ENCODE measurements around the gene ACSBG1. TPM values are rescaled to one million over a fixed set of nuclear protein-coding genes. Genes with fewer than 3 reads are reported as not detected.

ACSBG1 gene
- total RNA-seq, 1 donor from 2014 or later = not detected

- H3K27me3 ChIP-seq (ENCODE audit: control insufficient read depth, insufficient read depth, low read length) = no peaks in the 10 kb centered on the region
- peak overlapping the region; percentile 67 for H3K4me3 ChIP-seq (ENCODE audit: low read depth, low read length)
- DNase-seq (ENCODE audit: low read depth) = no peak
- no peaks in the 10 kb centered on the region for H3K36me3 ChIP-seq (ENCODE audit: control insufficient read depth, insufficient read depth, low read length)
- no peak for TF ChIP-seq CTCF (IDR thresholded peaks at IDR 0.05; ENCODE audit: insufficient read depth, low read length, poor library complexity, severe bottlenecking)
Observed at GRCh38 chr15:78130466-78131294, 103.7 kb downstream of the ACSBG1 start.

GRCh38 chr15:78129751-78130287 lies 104.5 kb downstream of the ACSBG1 start:
- DNase-seq (ENCODE audit: low read depth) = no peak
- no peak for TF ChIP-seq CTCF (IDR thresholded peaks at IDR 0.05; ENCODE audit: insufficient read depth, low read length, poor library complexity, severe bottlenecking)
- H3K27me3 ChIP-seq (ENCODE audit: control insufficient read depth, insufficient read depth, low read length) = no peaks in the 10 kb centered on the region
- H3K4me3 ChIP-seq (ENCODE audit: low read depth, low read length) = no peak overlapping the region
- H3K36me3 ChIP-seq (ENCODE audit: control insufficient read depth, insufficient read depth, low read length) = no peaks in the 10 kb centered on the region

- TF ChIP-seq CTCF (IDR thresholded peaks at IDR 0.05; ENCODE audit: insufficient read depth, low read length, poor library complexity, severe bottlenecking) = no peak
- Histone ChIP-seq H3K36me3 (ENCODE audit: control insufficient read depth, insufficient read depth, low read length) (no peaks in the 10 kb centered on the region), H3K27me3 (ENCODE audit: control insufficient read depth, insufficient read depth, low read length) (no peaks in the 10 kb centered on the region), H3K4me3 (ENCODE audit: low read depth, low read length) (no peak overlapping the region)
- no peak for DNase-seq (ENCODE audit: low read depth)
Observed at GRCh38 chr15:78129077-78129750, 105.2 kb downstream of the ACSBG1 start.

- DNase-seq (ENCODE audit: low read depth) = no peak
- no peaks in the 10 kb centered on the region for H3K27me3 ChIP-seq (ENCODE audit: control insufficient read depth, insufficient read depth, low read length)
- TF ChIP-seq CTCF (IDR thresholded peaks at IDR 0.05; ENCODE audit: insufficient read depth, low read length, poor library complexity, severe bottlenecking) = no peak
- no peak overlapping the region for H3K4me3 ChIP-seq (ENCODE audit: low read depth, low read length)
- H3K36me3 ChIP-seq (ENCODE audit: control insufficient read depth, insufficient read depth, low read length) = no peaks in the 10 kb centered on the region
Observed at GRCh38 chr15:78127882-78128281, 106.5 kb downstream of the ACSBG1 start.

GRCh38 chr15:78125267-78125666 lies 109.1 kb downstream of the ACSBG1 start:
- H3K36me3 ChIP-seq (ENCODE audit: control insufficient read depth, insufficient read depth, low read length) = no peaks in the 10 kb centered on the region
- DNase-seq (ENCODE audit: low read depth) = no peak
- no peaks in the 10 kb centered on the region for H3K27me3 ChIP-seq (ENCODE audit: control insufficient read depth, insufficient read depth, low read length)
- H3K4me3 ChIP-seq (ENCODE audit: low read depth, low read length) = no peak overlapping the region
- no peak for TF ChIP-seq CTCF (IDR thresholded peaks at IDR 0.05; ENCODE audit: insufficient read depth, low read length, poor library complexity, severe bottlenecking)

All from kidney epithelial cell (primary cell).